HG02885 (cell line): ENCODE data around the gene BHLHA15.
A peak's percentile ranks its signal among the peaks of the same experiment; 100 is the strongest.

Experiments used
- ATAC-seq: cut with Tn5 transposase; IDR thresholded peaks from one replicate; pipeline ENCODE4 v1.9.1; 2021; ENCODE audit warnings: mild to moderate bottlenecking; ENCODE audit not compliant: unreplicated experiment, poor library complexity

BHLHA15 gene

DNA sequence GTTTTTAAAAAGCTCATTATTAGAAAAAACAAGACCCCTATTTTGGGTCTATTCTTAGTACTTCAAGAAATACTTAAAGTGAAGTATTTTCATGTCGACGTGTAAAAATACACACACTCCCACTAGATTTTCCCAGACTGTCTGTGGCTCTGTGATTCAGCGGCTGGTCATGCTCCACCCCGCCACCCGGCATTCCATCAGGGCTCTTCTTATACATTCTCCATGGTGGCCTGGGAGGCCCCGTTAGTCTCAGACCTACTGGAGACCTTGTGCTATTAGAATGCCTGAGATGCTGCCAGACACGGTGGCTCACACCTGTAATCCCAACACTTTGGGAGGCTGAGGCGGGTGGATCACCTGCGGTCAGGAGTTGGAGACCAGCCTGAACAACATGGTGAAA, 27.7 kb downstream of the BHLHA15 start:
- ATAC-seq: no peak

DNA sequence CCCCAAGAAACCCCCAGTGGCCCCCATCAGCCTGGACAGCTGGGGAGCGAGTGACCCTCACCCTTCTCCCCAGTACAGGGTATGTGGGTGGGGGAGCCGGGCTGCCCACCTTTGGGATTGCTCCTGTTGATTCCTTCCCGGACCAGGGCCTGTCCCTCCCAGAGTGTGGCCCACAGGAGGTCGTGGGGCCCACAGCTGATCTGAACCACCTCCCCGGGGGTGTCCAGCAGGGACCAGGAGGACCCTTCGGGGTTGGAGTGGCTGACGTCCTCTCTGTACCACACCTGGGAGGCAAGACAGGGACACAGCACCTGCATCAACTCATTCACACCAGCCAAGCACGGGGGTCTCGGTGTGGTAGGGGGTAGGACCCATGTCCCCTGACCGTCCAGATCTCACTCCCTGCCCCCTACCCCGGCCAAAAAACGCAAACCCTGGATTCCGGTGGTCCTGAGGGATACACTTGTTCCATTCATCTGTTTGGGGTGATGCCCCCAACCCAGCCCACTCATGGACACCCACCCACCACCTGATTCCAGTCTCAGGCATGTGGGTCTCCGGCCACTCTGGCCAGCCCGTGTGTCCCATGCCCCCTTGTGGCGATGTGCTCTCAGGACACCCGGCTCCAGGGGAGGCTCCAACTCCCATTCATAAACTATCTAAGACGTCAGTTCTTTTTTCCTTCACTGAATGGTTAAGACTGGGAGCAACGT, 29.9 kb downstream of the BHLHA15 start:
- ATAC-seq: peak; percentile 57

- no peak for ATAC-seq
These were observed 30.5 kb downstream of the BHLHA15 start for GRCh38 chr7:98241674-98242241.

DNA sequence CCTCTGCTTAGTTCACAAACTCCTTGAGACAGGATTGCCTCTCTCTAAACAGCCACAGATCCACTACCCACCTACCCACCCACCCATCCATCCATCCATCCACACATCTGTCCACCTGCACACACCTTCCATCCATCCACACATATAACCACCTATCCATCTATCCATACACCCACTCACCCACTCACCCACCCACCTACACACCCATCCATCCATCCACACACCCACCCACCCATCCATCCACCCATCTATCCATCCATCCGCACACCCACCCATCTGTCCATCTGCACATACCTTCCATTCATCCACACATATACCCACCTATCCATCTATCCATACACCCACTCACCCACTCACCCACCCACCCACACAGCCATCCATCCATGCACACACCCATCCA, 31.1 kb downstream of the BHLHA15 start:
- no peak for ATAC-seq

DNA sequence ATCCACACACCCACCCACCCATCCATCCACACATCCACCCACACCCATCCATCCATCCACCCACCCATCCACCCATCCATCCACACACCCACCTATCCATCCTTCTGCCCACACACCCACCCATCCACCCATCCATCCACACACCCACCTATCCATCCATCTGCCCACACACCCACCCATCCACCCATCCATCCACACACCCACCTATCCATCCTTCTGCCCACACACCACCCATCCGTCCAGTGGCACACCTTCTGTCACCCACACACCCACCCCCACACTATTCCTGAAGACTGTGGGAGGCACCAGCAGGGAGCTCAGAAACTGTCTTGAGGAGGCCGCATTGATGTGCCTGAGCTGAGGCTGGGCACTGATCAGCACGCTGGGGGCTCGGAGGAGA, 31.7 kb downstream of the BHLHA15 start:
- no peak for ATAC-seq

GRCh38 chr7:98244871-98245270, 33.6 kb downstream of the BHLHA15 start:
- ATAC-seq: no peak

DNA sequence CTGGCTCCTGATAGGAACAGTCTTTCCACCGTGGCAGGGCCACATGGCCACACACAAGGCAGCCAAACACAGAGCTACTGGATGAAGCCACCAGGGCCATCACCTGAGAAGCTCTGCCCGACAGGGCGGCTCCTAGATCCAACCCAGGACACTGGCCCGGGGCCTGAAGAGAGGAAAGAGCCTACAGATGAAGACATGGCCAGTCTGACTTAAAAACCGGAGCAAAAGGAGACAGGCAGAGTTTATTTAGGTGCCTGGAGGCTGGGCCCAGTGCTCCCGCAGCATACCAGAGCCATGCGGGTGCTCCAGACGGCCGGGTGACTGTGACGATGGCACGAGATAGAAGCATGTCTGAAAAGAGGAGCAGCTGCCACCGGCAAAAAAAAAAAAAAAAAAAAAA, 36.9 kb downstream of the BHLHA15 start:
- no peak for ATAC-seq

- ATAC-seq: no peak
These were observed 37.9 kb downstream of the BHLHA15 start for GRCh38 chr7:98249106-98249505.

DNA sequence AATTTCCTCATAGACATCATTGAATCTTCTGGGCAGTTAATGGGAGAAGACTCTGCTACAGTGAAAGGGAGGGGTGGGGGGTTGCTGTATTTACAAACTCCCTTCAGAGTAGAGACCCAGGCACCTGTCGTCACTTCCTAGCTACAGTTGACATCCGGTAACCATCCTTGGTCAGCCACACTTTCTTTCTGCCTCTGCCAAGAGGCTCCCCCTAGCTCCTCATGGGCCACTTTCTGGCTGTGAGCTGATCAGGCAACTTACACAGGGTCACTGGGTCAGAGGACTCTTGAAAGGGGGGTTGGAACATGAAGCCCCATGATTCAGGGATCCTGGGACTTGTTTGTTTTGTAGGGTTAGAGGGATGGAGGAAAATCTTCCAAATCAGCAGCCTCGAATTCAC, 39.5 kb downstream of the BHLHA15 start:
- ATAC-seq: no peak

DNA sequence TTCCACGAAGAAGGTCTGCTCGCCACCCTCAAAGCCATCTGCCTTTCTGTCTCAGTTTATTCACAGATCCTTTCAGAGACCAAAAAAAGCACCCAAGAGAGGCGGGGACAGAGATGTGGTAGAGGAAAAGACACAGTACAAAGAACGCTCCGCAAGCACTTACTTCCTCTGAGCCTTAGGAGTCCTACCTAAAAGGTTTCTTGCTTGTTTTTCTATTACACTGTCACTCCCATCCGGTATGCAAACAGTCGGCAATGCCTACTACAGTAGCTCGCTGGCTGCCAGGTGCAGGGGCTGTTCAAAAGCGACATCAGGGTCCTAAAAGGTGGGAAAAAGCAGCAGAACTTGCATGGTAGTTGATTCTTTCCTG, 40.0 kb downstream of the BHLHA15 start:
- peak; percentile 23 for ATAC-seq

DNA sequence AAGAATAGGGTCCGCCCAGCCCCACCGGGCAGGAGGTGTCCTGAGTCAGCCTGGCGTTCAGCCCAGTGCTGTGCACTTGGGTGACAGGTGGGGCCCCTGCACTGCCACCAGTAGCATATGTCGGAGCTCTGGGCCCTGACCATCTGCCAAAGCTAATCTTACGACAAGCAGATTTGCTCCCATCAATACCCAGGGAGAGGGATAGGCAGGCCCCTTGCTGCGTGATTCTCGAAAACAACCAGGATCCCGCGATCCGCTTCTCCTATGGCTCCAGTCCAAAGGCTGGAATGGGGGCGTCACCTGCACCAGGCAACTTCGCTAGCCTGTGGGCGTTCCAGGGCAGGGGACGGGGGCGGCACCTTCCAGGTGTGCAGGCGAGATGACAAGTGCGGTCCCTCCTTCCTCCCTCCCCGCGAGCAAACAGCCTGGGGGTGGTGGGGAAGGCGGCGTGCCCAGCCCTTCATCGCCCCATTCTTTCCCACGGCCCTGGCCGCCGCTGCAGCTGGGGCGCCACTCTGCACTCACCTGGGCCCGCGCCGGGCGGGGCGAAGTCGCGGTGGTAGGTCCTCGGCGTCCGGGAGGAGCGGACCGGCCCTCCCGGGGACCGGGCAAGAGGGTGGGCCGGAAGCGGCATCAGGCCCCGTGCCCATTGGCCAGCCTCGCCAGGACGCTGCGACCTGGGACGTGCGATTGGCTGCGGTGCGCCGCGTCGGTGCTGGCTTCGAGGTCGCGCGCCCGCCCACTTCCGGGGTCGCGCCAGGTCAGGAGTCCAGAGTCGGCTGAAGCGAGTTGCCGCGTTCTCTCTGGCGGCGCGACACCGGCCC, 40.6 kb downstream of the BHLHA15 start, which contains the start of gene TECPR1:
Gene TECPR1 (minus strand): TSS at position 632 of the 824 bp plus-strand sequence. CDS start 6,086 bp downstream, outside the sequence.
- ATAC-seq: peak; percentile 98

DNA sequence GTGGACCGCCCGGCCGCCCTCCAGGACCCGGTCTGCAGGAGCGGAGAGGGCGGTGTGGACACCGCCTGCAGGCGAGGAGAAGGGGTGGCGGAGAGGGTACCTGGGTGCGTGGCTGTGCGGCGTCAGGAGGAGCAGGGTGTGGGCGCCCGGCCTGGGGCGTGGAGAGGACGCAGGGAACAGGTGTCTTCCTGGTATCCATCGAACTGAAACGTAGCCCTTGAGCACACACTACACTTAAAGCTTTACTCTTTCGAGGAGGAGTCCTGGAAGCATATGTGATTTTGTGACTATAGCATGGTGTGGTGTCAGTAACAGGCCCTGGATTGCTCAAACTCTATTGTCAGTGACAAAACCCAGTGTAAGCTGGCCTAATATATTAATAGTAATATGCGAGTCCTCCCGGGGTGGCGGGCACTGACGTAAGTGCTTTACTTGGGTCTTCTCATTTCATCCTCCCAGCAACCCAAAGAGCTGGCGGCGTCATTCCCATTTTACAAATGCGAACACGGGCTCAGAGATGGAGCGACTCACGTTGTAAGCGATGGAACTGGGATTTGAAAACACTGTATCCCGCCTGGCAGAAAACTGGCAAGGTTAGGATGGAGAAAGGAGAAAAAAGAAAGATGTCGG, 41.3 kb downstream of the BHLHA15 start:
- ATAC-seq: no peak

GRCh38 chr7:98254516-98254915, 43.3 kb downstream of the BHLHA15 start:
- no peak for ATAC-seq

- ATAC-seq: no peak
These were observed 43.8 kb downstream of the BHLHA15 start for GRCh38 chr7:98254951-98255610.

DNA sequence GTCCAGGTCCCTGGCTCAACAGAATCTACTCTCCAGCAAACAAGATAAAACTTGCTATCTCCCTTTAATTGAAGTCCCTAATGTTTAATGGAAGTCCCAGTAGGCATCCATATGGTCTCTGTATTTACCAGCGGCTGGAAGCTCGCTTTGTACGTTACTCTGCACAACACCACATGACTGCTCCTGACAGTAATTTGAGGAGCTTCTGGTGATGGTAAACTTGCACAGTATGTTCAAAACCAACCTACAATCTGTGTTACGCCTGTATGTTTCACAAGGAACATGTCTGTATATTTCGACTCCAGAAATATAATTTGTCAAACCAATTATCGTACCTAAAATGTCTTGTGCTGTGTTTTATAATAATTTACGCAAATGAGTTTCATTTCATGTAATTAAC, 45.2 kb downstream of the BHLHA15 start:
- ATAC-seq: no peak

DNA sequence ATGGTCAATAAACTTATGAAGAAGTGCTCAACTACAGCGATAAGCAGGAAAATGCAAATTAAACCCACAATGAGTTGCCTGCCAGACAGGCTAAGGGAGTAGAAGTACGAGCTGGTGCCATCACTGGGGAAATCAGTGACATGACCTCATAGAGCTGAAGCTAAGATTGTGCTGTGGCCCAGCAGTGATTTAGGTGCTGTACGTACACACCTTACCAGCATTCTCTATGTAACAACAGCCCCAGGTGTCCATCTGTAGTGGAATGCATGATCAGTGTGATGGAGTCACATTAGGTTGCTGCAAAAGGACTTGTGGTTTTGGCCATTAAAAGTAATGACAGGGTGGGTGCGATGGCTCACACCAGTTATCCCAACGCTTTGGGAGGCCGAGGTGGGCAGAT, 46.5 kb downstream of the BHLHA15 start:
- no peak for ATAC-seq
